CD14-positive monocyte (primary cell): Measurements from ENCODE around the gene POLR2F. TPM values are rescaled to one million over a fixed set of nuclear protein-coding genes. Genes with fewer than 3 reads are reported as not detected.
"Not testable (repeated sequence)": the region's sequence is repeated elsewhere in the genome, so short reads cannot be mapped to it uniquely, and the experiment has no call there.

Source experiments
- DNase-seq, 3 donors: peaks; one replicate each; pipeline ENCODE4 v3.0.0-alpha.2; 2011 to 2022
- H2AFZ ChIP-seq: 2 replicates; pipeline ENCODE4 v1.6.0; 2012; ENCODE audit warnings: mild to moderate bottlenecking, low read depth, low read length, inconsistent platforms; ENCODE audit not compliant: insufficient read depth, poor library complexity, severe bottlenecking
- H3K27ac ChIP-seq, 2 donors: 1 replicate in 1 of 2; 2 replicates in 1 of 2; pipeline ENCODE4 v1.5.1; 2012 to 2013; ENCODE audit warnings: low read length in 2 of 2, control low read depth in 1 of 2, inconsistent platforms in 1 of 2, low read depth in 1 of 2, mild to moderate bottlenecking in 1 of 2
- H3K27me3 ChIP-seq, 2 donors: one replicate each; pipeline versions ENCODE4 v1.6.0 to v1.6.1; 2011 to 2013; ENCODE audit warnings: low read length in 2 of 2; ENCODE audit not compliant: control insufficient read depth in 2 of 2, insufficient read depth in 2 of 2
- H3K36me3 ChIP-seq, 2 donors: replicated peaks in 1 of 2; 1 replicate in 1 of 2; 2 replicates in 1 of 2; pipeline versions ENCODE4 v1.5.1 to v1.6.1; 2012 to 2013; ENCODE audit warnings: low read length in 2 of 2, control low read depth in 1 of 2, inconsistent platforms in 1 of 2, mild to moderate bottlenecking in 1 of 2; ENCODE audit not compliant: insufficient read depth in 2 of 2, control insufficient read depth in 1 of 2
- H3K4me1 ChIP-seq, 2 donors: 1 replicate in 1 of 2; 2 replicates in 1 of 2; pipeline versions ENCODE4 v1.5.1 to v1.6.1; 2012 to 2013; ENCODE audit warnings: low read length in 2 of 2, control low read depth in 1 of 2, inconsistent platforms in 1 of 2, mild to moderate bottlenecking in 1 of 2, moderate library complexity in 1 of 2; ENCODE audit not compliant: insufficient read depth in 2 of 2, control insufficient read depth in 1 of 2
- H3K4me2 ChIP-seq: replicated peaks from 2 replicates; pipeline ENCODE3; 2012; ENCODE audit warnings: low read length, moderate library complexity, mild to moderate bottlenecking; ENCODE audit not compliant: poor library complexity, severe bottlenecking; ENCODE audit errors: extremely low read depth
- H3K4me3 ChIP-seq, 3 experiments: fragments of 200-600 bp in 1 of 3; sonication (generic) in 1 of 3; replicated peaks in 1 of 3; 1 replicate in 2 of 3; 2 replicates in 1 of 3; pipeline ENCODE4 v1.5.1; 2011 to 2013; ENCODE audit warnings: low read length in 3 of 3, mild to moderate bottlenecking in 3 of 3, control low read depth in 2 of 3, low read depth in 2 of 3, inconsistent platforms in 1 of 3, moderate library complexity in 1 of 3
- H3K79me2 ChIP-seq: 2 replicates; pipeline ENCODE4 v1.6.0; 2012; ENCODE audit warnings: mild to moderate bottlenecking, control low read depth, inconsistent platforms, low read length, moderate library complexity; ENCODE audit not compliant: insufficient read depth
- H3K9ac ChIP-seq: 2 replicates; pipeline ENCODE4 v1.6.0; 2017; ENCODE audit warnings: low read length, mild to moderate bottlenecking; ENCODE audit not compliant: insufficient read depth, poor library complexity, severe bottlenecking
- H3K9me3 ChIP-seq, 2 donors: replicated peaks in 1 of 2; 1 replicate in 1 of 2; 2 replicates in 1 of 2; pipeline versions ENCODE4 v1.5.1 to v1.6.1; 2012 to 2013; ENCODE audit warnings: low read length in 2 of 2, control low read depth in 1 of 2; ENCODE audit not compliant: control insufficient read depth in 1 of 2, insufficient read depth in 1 of 2
- H4K20me1 ChIP-seq: 2 replicates; pipeline ENCODE4 v1.6.0; 2012; ENCODE audit warnings: mild to moderate bottlenecking, low read length, control low read depth, moderate library complexity; ENCODE audit not compliant: insufficient read depth
- H3K27ac Mint-ChIP-seq, 7 donors: one replicate each; pipeline ENCODE4 v1.8.0; 2020; ENCODE audit warnings: mild to moderate bottlenecking in 7 of 7, mixed read lengths in 7 of 7, moderate library complexity in 6 of 7, inconsistent platforms in 2 of 7
- H3K27me3 Mint-ChIP-seq, 3 donors: one replicate each; pipeline ENCODE4 v1.8.0; 2021 to 2022; ENCODE audit warnings: low read depth in 3 of 3, mild to moderate bottlenecking in 3 of 3, mixed read lengths in 3 of 3, moderate library complexity in 3 of 3, inconsistent platforms in 1 of 3
- H3K36me3 Mint-ChIP-seq, 2 donors: one replicate each; pipeline ENCODE4 v1.8.0; 2020; ENCODE audit warnings: mixed read lengths in 2 of 2, inconsistent platforms in 1 of 2, mild to moderate bottlenecking in 1 of 2
- H3K4me1 Mint-ChIP-seq: one replicate; pipeline ENCODE4 v1.8.0; 2020; ENCODE audit warnings: mild to moderate bottlenecking, mixed read lengths
- H3K4me3 Mint-ChIP-seq, 2 donors: one replicate each; pipeline ENCODE4 v1.8.0; 2020; ENCODE audit warnings: mild to moderate bottlenecking in 2 of 2, mixed read lengths in 2 of 2, moderate library complexity in 1 of 2
- H3K9me3 Mint-ChIP-seq, 7 donors: one replicate each; pipeline ENCODE4 v1.8.0; 2020 to 2022; ENCODE audit warnings: mixed read lengths in 7 of 7, mild to moderate bottlenecking in 6 of 7, moderate library complexity in 6 of 7, inconsistent platforms in 2 of 7
- CTCF ChIP-seq: fragments of 200-600 bp; IDR thresholded peaks from one replicate; pipeline ENCODE4 v1.8.0; 2022; ENCODE audit warnings: antibody characterized with exemption, mild to moderate bottlenecking
- WGBS: methylation state at CpG from one replicate; pipeline ENCODE4 v1.1.5; 2013; ENCODE audit warnings: missing lambda C conversion rate; ENCODE audit not compliant: insufficient coverage; 5-methylcytosine and 5-hydroxymethylcytosine counted together
- intact Hi-C, 2 donors: fragments of 100-400 bp; cut with micrococcal nuclease; formaldehyde crosslinking; loops; one replicate each; pipeline versions ENCODE4 v1.15.0 to v1.15.1; 2023
- polyA plus RNA-seq, 3 donors: library from polyadenylated mRNA; depleted of rRNA in 1 of 3; unstranded in 2 of 3; stranded (reverse) in 1 of 3; fragments of 300-500 nt in 2 of 3; fragments of >200 nt in 1 of 3; fragmentation: Illumina TruSeq in 2 of 3; gene quantifications; 1 replicate in 2 of 3; 2 replicates in 1 of 3; pipeline ENCODE4 v1.2.3, GENCODE V29; 2012 to 2021

POLR2F gene
- polyA plus RNA-seq, 3 donors: 45.4 to 182 (median 143) TPM

- Mint-ChIP-seq H3K4me1 (peaks cover 26% of the 10 kb centered on the region), H3K9me3 (peaks cover 0 to 2% (median 0%) of the 10 kb centered on the region in 7 donors), H3K36me3 (peaks cover 18 to 19% of the 10 kb centered on the region in 2 donors), H3K27me3 (peaks cover 18 to 24% (median 21%) of the 10 kb centered on the region in 3 donors), H3K27ac (peak overlapping the region in 6 of 7 donors; percentile 32 to 99 (median 83)), H3K4me3 (peak overlapping the region; percentile 94 to 100)
- no peaks in the 10 kb centered on the region for H4K20me1 ChIP-seq
- peak overlapping the region; percentile 91 for H3K9ac ChIP-seq
- peak overlapping the region in 1 of 2 donors; percentile 87 for H3K27ac ChIP-seq
- DNase-seq: no peak
- H3K27me3 ChIP-seq: peaks cover 9 to 14% of the 10 kb centered on the region in 2 donors
- WGBS: 0% methylated on average over 2 of the region's 13 CpGs
- peak overlapping the region; percentile 97 for H2AFZ ChIP-seq
- no peak for TF ChIP-seq CTCF
- H3K4me3 ChIP-seq: peak overlapping the region; percentile 63 to 100 (median 95)
- H3K9me3 ChIP-seq: no peaks in the 10 kb centered on the region
- H3K4me1 ChIP-seq: peaks cover 22 to 23% of the 10 kb centered on the region in 2 donors
- peaks cover 15 to 17% of the 10 kb centered on the region in 2 donors for H3K36me3 ChIP-seq
- H3K79me2 ChIP-seq: peaks cover 16% of the 10 kb centered on the region
- intact Hi-C loops: loop anchor here (5.0 to 10.0 kb wide), 2 partner anchors 46 to 372 kb away; partner anchors contain the start of gene MICALL1 (in 1 of the 2)
- peak overlapping the region; percentile 91 for H3K4me2 ChIP-seq
Measured at GRCh38 chr22:37953062-37953436, 450 bp upstream of the POLR2F start.

- Histone ChIP-seq H3K9ac (peak overlapping the region; percentile 91), H3K79me2 (peaks cover 16% of the 10 kb centered on the region)
- peak overlapping the region in 3 of 7 donors; percentile 27 to 94 (median 54) for H3K27ac Mint-ChIP-seq
Measured at GRCh38 chr22:37954686-37955085, 1.2 kb downstream of the POLR2F start.

GRCh38 chr22:37955825-37956397 is 2.4 kb downstream of the POLR2F start:
- H3K79me2 ChIP-seq: peaks cover 16% of the 10 kb centered on the region
- H2AFZ ChIP-seq, H3K27ac ChIP-seq, H3K4me3 Mint-ChIP-seq, H3K27ac Mint-ChIP-seq, DNase-seq, H3K9me3 ChIP-seq, H3K9ac ChIP-seq, H3K4me2 ChIP-seq, H3K9me3 Mint-ChIP-seq, H3K4me3 ChIP-seq, H4K20me1 ChIP-seq: not testable (repeated sequence)
- peaks cover 9 to 14% of the 10 kb centered on the region in 2 donors for H3K27me3 ChIP-seq
- H3K4me1 ChIP-seq: peaks cover 22 to 23% of the 10 kb centered on the region in 2 donors
- intact Hi-C loops: loop anchor here in 1 of 2 donors (10.0 kb wide), 1 partner anchor 369 kb away; no protein-coding TSS in a partner anchor
- peaks cover 35 to 46% of the 10 kb centered on the region in 2 donors for H3K36me3 ChIP-seq
- peaks cover 37 to 48% of the 10 kb centered on the region in 2 donors for H3K36me3 Mint-ChIP-seq
- H3K4me1 Mint-ChIP-seq: peaks cover 26% of the 10 kb centered on the region
- peaks cover 14 to 22% (median 17%) of the 10 kb centered on the region in 3 donors for H3K27me3 Mint-ChIP-seq
- 95% methylated on average over 3 of the region's 15 CpGs for WGBS

More at GRCh38 chr22:37954686-37955085, 1.2 kb downstream of the POLR2F start:
- no peak overlapping the region for H2AFZ ChIP-seq
- H3K27me3 ChIP-seq: peaks cover 9 to 14% of the 10 kb centered on the region in 2 donors
- peaks cover 22 to 23% of the 10 kb centered on the region in 2 donors for H3K4me1 ChIP-seq
- H3K36me3 Mint-ChIP-seq: peaks cover 32 to 35% of the 10 kb centered on the region in 2 donors
- 80% methylated on average over 4 of the region's 4 CpGs for WGBS
- H3K4me3 ChIP-seq: peak overlapping the region in 1 of 3 experiments; percentile 95
- DNase-seq: no peak
- no peak for TF ChIP-seq CTCF
- intact Hi-C loops: loop anchor here (5.0 to 10.0 kb wide), 2 partner anchors 47 to 370 kb away; partner anchors contain the start of gene MICALL1 (in 1 of the 2)
- H3K27ac ChIP-seq: no peak overlapping the region
- H3K4me1 Mint-ChIP-seq: peaks cover 26% of the 10 kb centered on the region
- peaks cover 14 to 24% (median 21%) of the 10 kb centered on the region in 3 donors for H3K27me3 Mint-ChIP-seq
- peaks cover 0 to 3% (median 2%) of the 10 kb centered on the region in 7 donors for H3K9me3 Mint-ChIP-seq
- no peaks in the 10 kb centered on the region for H4K20me1 ChIP-seq
- H3K9me3 ChIP-seq: no peaks in the 10 kb centered on the region
- peak overlapping the region; percentile 94 to 100 for H3K4me3 Mint-ChIP-seq
- H3K4me2 ChIP-seq: peak overlapping the region; percentile 91
- H3K36me3 ChIP-seq: peaks cover 29 to 34% of the 10 kb centered on the region in 2 donors
